Activated CD4-positive, alpha-beta T cell treated with anti-CD3 and anti-CD28 coated beads, Interleukin-2, amount 50 U/mL, for 1 hour (primary cell): ENCODE data around the gene VPS26B.
"Not testable (repeated sequence)": the region's sequence is repeated elsewhere in the genome, so short reads cannot be mapped to it uniquely, and the experiment has no call there.

Experiments used
- DNase-seq: peaks from one replicate; pipeline ENCODE4 v3.0.0-alpha.2; 2020

The VPS26B gene

GRCh38 chr11:134283461-134284230, 59.2 kb downstream of the VPS26B start:
- DNase-seq: no peak

- DNase-seq: not testable (repeated sequence)
These were observed 59.9 kb downstream of the VPS26B start for GRCh38 chr11:134284349-134284748.

GRCh38 chr11:134287561-134287960, 63.1 kb downstream of the VPS26B start:
- DNase-seq: no peak

GRCh38 chr11:134288486-134288885, 64.0 kb downstream of the VPS26B start:
- no peak for DNase-seq

- no peak for DNase-seq
These were observed 64.7 kb downstream of the VPS26B start for GRCh38 chr11:134289167-134289566.

- DNase-seq: no peak
These were observed 65.3 kb downstream of the VPS26B start for GRCh38 chr11:134289789-134290188.

GRCh38 chr11:134290646-134291045, 66.2 kb downstream of the VPS26B start:
- DNase-seq: no peak

- no peak for DNase-seq
These were observed 66.7 kb downstream of the VPS26B start for GRCh38 chr11:134291196-134291595.

- no peak for DNase-seq
These were observed 68.2 kb downstream of the VPS26B start for GRCh38 chr11:134292661-134293060.

GRCh38 chr11:134293119-134294113, 68.9 kb downstream of the VPS26B start:
- DNase-seq: no peak

GRCh38 chr11:134294664-134295063, 70.2 kb downstream of the VPS26B start:
- DNase-seq: no peak
